ENCODE measurements around the gene ABCB11.

GRCh38 chr2:169034256-169034655, 3.1 kb upstream of the ABCB11 start:
- TF ChIP-seq, protein P1, sequence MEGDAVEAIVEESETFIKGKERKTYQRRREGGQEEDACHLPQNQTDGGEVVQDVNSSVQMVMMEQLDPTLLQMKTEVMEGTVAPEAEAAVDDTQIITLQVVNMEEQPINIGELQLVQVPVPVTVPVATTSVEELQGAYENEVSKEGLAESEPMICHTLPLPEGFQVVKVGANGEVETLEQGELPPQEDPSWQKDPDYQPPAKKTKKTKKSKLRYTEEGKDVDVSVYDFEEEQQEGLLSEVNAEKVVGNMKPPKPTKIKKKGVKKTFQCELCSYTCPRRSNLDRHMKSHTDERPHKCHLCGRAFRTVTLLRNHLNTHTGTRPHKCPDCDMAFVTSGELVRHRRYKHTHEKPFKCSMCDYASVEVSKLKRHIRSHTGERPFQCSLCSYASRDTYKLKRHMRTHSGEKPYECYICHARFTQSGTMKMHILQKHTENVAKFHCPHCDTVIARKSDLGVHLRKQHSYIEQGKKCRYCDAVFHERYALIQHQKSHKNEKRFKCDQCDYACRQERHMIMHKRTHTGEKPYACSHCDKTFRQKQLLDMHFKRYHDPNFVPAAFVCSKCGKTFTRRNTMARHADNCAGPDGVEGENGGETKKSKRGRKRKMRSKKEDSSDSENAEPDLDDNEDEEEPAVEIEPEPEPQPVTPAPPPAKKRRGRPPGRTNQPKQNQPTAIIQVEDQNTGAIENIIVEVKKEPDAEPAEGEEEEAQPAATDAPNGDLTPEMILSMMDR (IDR thresholded peaks at IDR 0.05): no peak
- no peak for TF ChIP-seq POLR2A (IDR thresholded peaks at IDR 0.05)
